Daoy (cell line): ENCODE results near the gene GAB1. TPM values are rescaled to one million over a fixed set of nuclear protein-coding genes. Genes with fewer than 3 reads are reported as not detected.

Source experiments
- DNase-seq: peaks from one replicate; pipeline ENCODE4 v3.0.0-alpha.2; 2015; ENCODE audit warnings: low read depth
- total RNA-seq: library from RNA; depleted of rRNA; stranded (reverse); fragments of >200 nt; shearing (Covaris generic); gene quantifications from 2 replicates; pipeline ENCODE4 v1.2.3, GENCODE V29; 2014

Gene GAB1
- total RNA-seq, 1 experiment from 2014 or later = 5.3 TPM

GRCh38 chr4:143389579-143390195, 53.0 kb downstream of the GAB1 start:
- no peak for DNase-seq

GRCh38 chr4:143390764-143391163, 54.1 kb downstream of the GAB1 start:
- DNase-seq = no peak

GRCh38 chr4:143391261-143391660, 54.6 kb downstream of the GAB1 start:
- no peak for DNase-seq

- no peak for DNase-seq
These were observed 55.2 kb downstream of the GAB1 start for GRCh38 chr4:143391895-143392294.

- no peak for DNase-seq
These were observed 56.5 kb downstream of the GAB1 start for GRCh38 chr4:143393195-143393594.

GRCh38 chr4:143394739-143395453, 58.2 kb downstream of the GAB1 start:
- DNase-seq = no peak

GRCh38 chr4:143396695-143397094, 60.0 kb downstream of the GAB1 start:
- DNase-seq = no peak

- DNase-seq = no peak
These were observed 60.7 kb downstream of the GAB1 start for GRCh38 chr4:143397335-143397734.

GRCh38 chr4:143397887-143398286, 61.2 kb downstream of the GAB1 start:
- no peak for DNase-seq

GRCh38 chr4:143399113-143399949, 62.7 kb downstream of the GAB1 start:
- no peak for DNase-seq

- DNase-seq = no peak
These were observed 63.4 kb downstream of the GAB1 start for GRCh38 chr4:143400082-143400481.

GRCh38 chr4:143402776-143403552, 66.3 kb downstream of the GAB1 start:
- DNase-seq = no peak

GRCh38 chr4:143403553-143403820, 66.8 kb downstream of the GAB1 start:
- no peak for DNase-seq

GRCh38 chr4:143404555-143404954, 67.9 kb downstream of the GAB1 start:
- DNase-seq = no peak

GRCh38 chr4:143405075-143405730, 68.5 kb downstream of the GAB1 start:
- peak; percentile 2 for DNase-seq

GRCh38 chr4:143406523-143406922, 69.8 kb downstream of the GAB1 start:
- peak; percentile 8 for DNase-seq

- no peak for DNase-seq
These were observed 70.8 kb downstream of the GAB1 start for GRCh38 chr4:143407474-143407873.

- DNase-seq = no peak
These were observed 71.2 kb downstream of the GAB1 start for GRCh38 chr4:143407888-143408287.

- DNase-seq = no peak
These were observed 73.3 kb downstream of the GAB1 start for GRCh38 chr4:143410015-143410414.

- no peak for DNase-seq
These were observed 75.1 kb downstream of the GAB1 start for GRCh38 chr4:143411527-143412419.

- DNase-seq = no peak
These were observed 75.7 kb downstream of the GAB1 start for GRCh38 chr4:143412420-143412758.
